Rectal smooth muscle tissue (tissue), 1 donor: ENCODE data around the gene STK33.

ENCODE experiments used
- H3K27ac ChIP-seq: one replicate; pipeline ENCODE4 v1.7.0; 2013; ENCODE audit warnings: low read depth, low read length, inconsistent platforms
- H3K27me3 ChIP-seq: one replicate; pipeline ENCODE4 v1.7.0; 2013; ENCODE audit warnings: low read length; ENCODE audit not compliant: control insufficient read depth, insufficient read depth
- H3K36me3 ChIP-seq: one replicate; pipeline ENCODE4 v1.7.0; 2013; ENCODE audit warnings: low read length; ENCODE audit not compliant: control insufficient read depth, insufficient read depth
- H3K4me1 ChIP-seq: one replicate; pipeline ENCODE4 v1.7.0; 2013; ENCODE audit warnings: low read length; ENCODE audit not compliant: control insufficient read depth, insufficient read depth
- H3K4me3 ChIP-seq: one replicate; pipeline ENCODE4 v1.7.0; 2013; ENCODE audit warnings: low read length
- H3K9ac ChIP-seq: one replicate; pipeline ENCODE4 v1.7.0; 2013; ENCODE audit warnings: low read length

Gene STK33

DNA sequence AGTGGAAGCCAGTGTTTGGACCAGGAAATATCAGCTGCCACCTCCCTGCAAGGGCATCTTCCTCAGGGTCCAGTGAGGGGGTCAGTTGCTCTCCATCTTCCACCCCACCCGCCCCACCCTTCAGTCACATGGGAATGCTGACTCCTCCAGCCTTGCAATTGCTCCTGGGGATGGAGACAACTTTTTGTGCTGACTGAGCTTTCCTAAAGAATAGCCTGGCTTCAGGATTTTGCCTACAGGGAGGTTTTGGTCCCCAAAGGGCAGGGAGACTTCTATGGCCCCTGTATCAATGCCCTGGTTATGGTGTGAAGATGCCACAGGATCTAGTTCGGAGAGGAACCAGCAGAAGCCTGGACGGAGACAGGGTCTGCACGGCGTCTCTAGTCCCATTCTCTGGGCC, 206.3 kb downstream of the STK33 start:
- no peak overlapping the region for H3K9ac ChIP-seq

DNA sequence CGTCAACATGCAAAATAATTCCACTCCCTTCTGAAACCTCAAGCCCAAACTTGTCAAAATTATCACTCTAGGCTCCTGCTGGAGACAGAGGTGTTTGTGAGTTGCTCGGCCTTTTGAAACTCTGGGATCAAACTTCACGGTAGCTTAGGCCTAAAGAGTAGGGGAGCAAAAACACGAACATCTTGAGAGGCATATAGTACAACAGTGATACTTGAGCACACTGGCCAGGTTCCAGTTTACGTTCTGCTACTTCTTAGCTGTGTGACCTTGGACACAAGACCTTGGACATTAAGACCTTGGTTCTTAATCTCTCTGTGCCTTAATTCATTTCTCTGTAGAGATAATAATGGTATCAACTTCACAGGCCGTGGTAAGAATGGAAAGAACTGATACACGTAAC, 206.9 kb downstream of the STK33 start:
- Histone ChIP-seq H3K36me3 (no peaks in the 10 kb centered on the region), H3K4me3 (no peak overlapping the region), H3K9ac (no peak overlapping the region), H3K27me3 (no peaks in the 10 kb centered on the region), H3K4me1 (peaks cover 6% of the 10 kb centered on the region), H3K27ac (no peak overlapping the region)

More for the DNA sequence above, 206.3 kb downstream of the STK33 start:
- Histone ChIP-seq H3K27ac (no peak overlapping the region), H3K27me3 (no peaks in the 10 kb centered on the region), H3K4me1 (peaks cover 6% of the 10 kb centered on the region), H3K36me3 (no peaks in the 10 kb centered on the region), H3K4me3 (no peak overlapping the region)

DNA sequence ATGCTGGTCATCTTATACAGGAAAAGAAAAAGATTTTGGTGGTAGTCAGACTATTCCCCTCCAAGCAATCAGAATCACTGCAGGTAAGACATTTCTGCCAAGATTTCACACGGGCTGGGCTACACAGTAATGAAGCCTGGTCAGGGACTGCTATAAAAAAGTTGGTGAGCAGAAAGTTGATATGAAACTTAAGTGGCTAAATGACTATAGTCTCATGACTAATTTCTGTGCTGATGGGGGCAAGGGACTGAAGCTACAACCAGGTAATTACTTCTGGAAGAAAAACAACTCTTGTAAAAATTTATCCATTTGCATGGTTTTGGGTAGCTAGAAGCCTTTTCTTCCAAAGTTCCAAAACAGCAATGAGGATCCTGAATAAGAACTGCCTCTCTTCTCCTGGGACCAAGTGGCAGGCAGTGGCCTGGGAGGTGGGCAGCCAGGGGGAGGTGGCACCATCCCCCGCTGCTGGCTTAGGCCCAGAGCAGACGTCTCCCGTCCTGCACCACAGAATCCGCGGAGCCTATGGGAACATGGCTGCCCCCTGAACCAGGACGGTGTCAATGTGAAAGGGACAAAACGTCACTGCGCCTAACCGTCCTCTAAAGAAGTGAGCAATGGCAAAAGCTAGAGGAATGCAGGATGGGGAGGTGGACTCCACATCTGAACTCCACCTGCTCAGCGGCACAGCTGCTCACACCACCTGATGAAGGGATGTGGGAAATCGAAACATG, 207.7 kb downstream of the STK33 start:
- H3K9ac ChIP-seq = no peak overlapping the region
- peaks cover 6% of the 10 kb centered on the region for H3K4me1 ChIP-seq
- no peaks in the 10 kb centered on the region for H3K36me3 ChIP-seq
- no peak overlapping the region for H3K4me3 ChIP-seq
- H3K27me3 ChIP-seq = no peaks in the 10 kb centered on the region
- no peak overlapping the region for H3K27ac ChIP-seq

DNA sequence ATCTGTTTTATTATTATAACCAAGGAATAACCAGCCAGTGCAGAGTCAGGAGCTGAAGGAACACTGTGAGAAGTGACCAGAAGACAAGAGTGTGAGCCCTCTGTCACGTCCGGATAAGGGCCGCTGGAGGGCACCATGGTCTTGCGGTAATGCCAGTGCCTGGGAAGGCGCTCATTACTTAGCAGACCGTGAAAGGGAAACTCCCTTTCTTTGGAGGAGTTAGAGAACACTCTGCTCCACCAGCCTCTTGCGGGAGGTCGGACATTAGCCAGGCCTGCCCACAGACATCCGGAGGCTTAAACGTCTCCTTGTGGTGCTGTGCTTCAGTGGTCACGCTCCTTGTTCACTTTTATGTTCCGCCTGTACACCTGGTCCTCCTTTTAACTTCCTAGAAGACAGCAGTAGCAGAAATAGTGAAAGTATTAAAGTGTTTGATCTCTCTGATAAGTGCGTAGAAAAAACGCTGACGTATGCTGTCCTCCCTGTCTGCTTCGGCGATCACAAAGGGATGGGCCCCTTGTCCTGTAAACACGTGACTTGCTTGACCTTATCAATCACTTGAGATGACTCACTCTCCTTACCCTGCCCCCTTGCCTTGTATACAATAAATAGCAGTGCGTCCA, 209.7 kb downstream of the STK33 start:
- H3K36me3 ChIP-seq = no peaks in the 10 kb centered on the region
- peak overlapping the region; percentile 6 for H3K27ac ChIP-seq
- no peaks in the 10 kb centered on the region for H3K27me3 ChIP-seq
- H3K4me1 ChIP-seq = peaks cover 6% of the 10 kb centered on the region
- H3K9ac ChIP-seq = no peak overlapping the region
- H3K4me3 ChIP-seq = no peak overlapping the region

DNA sequence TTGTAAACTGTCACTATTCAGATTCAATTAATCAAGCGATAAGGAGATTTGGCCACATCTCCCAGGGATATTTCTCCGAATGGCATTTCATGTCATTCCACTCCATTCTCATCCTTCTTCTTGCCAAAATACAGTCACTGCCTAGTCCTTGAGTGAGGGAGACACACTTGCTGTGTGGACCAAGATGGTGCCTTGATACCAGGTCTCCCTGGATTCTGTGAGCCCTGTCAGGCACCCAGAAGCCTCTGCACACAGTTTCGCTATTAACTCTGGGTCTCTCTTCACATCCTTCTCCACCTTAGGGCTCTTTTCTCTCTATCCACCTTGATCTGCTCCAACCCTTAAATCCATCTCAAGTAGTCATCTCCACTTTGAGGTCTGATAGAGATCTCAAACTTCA, 210.4 kb downstream of the STK33 start:
- Histone ChIP-seq H3K27ac (no peak overlapping the region), H3K36me3 (no peaks in the 10 kb centered on the region), H3K9ac (no peak overlapping the region), H3K4me3 (no peak overlapping the region), H3K27me3 (no peaks in the 10 kb centered on the region), H3K4me1 (no peaks in the 10 kb centered on the region)

- H3K27me3 ChIP-seq = no peaks in the 10 kb centered on the region
- H3K27ac ChIP-seq = no peak overlapping the region
- no peak overlapping the region for H3K9ac ChIP-seq
- H3K4me1 ChIP-seq = no peaks in the 10 kb centered on the region
- no peaks in the 10 kb centered on the region for H3K36me3 ChIP-seq
- no peak overlapping the region for H3K4me3 ChIP-seq
Observed at GRCh38 chr11:8383227-8383626, 210.8 kb downstream of the STK33 start.

DNA sequence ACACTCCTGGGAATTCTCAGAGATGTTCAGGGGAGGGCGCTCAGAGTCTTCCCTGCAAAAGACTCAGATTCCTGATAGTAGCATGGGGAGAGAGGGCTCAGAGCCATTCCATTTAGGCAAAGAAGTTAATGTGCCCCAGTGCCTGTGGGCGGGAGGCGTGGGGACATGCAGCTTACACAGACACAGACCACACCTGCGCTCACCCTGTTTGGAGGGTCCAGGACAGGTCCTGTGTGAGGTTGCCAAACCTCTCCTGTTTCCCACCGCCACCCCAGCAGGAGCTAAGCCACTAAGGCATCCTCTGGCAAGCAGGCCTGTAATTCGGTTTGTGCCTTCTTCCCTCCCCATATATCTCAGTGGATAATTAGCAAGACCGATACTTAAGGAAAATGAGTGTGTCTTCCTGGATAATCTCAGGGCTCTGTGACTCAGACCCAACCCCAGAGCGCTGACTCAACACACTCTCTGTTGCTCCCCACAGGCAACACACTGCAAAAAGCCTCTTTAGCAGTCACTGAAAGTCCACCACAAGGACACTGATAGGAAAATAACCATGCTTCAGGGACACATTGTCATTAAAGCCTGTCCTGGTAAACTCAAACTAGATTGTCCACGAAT, 211.5 kb downstream of the STK33 start:
- Histone ChIP-seq H3K4me3 (no peak overlapping the region), H3K36me3 (no peaks in the 10 kb centered on the region), H3K27ac (no peak overlapping the region), H3K27me3 (no peaks in the 10 kb centered on the region), H3K9ac (no peak overlapping the region), H3K4me1 (no peaks in the 10 kb centered on the region)

DNA sequence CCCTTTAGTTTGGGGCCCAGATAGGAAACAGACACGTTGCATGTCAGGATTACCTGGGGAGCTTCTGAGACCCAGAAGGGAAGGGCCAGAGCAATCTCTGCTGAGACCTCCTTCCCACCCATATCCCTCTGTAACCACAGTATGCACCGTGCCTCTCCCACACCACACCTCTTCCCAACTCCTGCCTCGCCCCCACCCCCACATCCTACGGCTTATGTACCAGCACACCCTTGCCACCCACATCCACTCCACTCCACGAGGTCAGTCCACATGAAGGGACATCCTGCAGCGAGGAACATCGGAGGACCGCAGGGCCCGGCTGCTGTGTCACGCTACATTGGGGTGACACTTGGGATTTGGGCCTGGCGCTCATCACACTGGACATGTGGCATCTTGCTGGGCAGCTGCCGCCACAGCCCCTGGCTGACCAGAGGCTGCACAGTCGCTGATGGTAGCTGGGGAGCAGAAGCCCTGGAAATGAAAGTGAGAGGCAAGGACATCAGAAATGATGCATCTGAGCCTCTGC, 212.1 kb downstream of the STK33 start:
- Histone ChIP-seq H3K36me3 (no peaks in the 10 kb centered on the region), H3K4me1 (no peaks in the 10 kb centered on the region), H3K9ac (no peak overlapping the region), H3K27me3 (no peaks in the 10 kb centered on the region), H3K4me3 (no peak overlapping the region), H3K27ac (no peak overlapping the region)

- H3K36me3 ChIP-seq = no peaks in the 10 kb centered on the region
- no peak overlapping the region for H3K9ac ChIP-seq
- no peak overlapping the region for H3K27ac ChIP-seq
- H3K4me3 ChIP-seq = no peak overlapping the region
- H3K4me1 ChIP-seq = no peaks in the 10 kb centered on the region
- H3K27me3 ChIP-seq = no peaks in the 10 kb centered on the region
Observed at GRCh38 chr11:8381343-8381742, 212.7 kb downstream of the STK33 start.

DNA sequence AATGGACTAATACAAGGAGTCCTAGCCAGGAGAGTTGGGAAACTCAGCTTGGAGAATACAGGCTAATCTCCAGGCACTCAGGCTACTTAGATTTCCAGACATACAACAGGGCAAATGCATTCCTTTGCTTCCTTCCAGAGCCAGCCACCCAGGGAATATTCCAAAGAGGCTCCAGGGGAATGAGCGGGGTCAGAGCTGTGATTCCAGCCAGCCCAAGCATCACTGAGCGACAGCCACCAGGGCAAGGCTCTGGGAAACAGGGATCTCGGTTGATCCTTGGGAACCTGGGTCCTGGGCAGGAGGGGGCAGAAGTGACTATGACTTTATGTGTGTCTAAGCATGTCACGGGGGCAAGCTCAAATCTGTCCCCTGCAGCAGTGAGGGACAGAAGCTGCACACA, 218.1 kb downstream of the STK33 start:
- H3K36me3 ChIP-seq = no peaks in the 10 kb centered on the region

GRCh38 chr11:8375460-8375859, 218.6 kb downstream of the STK33 start:
- Histone ChIP-seq H3K36me3 (no peaks in the 10 kb centered on the region), H3K4me1 (no peaks in the 10 kb centered on the region), H3K27ac (no peak overlapping the region), H3K9ac (no peak overlapping the region), H3K27me3 (no peaks in the 10 kb centered on the region), H3K4me3 (no peak overlapping the region)

More for the DNA sequence above, 218.1 kb downstream of the STK33 start:
- Histone ChIP-seq H3K27me3 (no peaks in the 10 kb centered on the region), H3K9ac (no peak overlapping the region), H3K27ac (no peak overlapping the region), H3K4me3 (no peak overlapping the region), H3K4me1 (no peaks in the 10 kb centered on the region)

DNA sequence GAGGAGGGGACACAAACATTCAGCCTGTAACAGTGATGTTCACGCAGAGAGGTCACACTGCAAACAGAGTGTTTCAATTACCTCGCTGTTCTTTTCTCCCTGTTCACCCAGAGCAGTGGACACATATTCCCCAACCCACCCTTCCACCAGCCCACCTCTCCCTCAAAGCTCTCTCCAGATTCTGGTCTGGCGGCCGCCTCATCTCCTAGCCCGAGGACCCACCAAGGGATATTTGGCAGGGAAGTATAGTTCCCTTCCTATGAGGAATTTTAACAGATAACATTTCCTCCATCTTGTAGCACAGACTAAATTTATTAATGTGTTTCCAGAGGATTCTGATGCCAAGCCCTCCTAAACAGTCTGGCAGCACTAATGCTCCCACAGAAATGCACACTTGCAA, 219.3 kb downstream of the STK33 start:
- no peak overlapping the region for H3K27ac ChIP-seq
- H3K4me1 ChIP-seq = no peaks in the 10 kb centered on the region
- no peaks in the 10 kb centered on the region for H3K27me3 ChIP-seq

More for the DNA sequence above, 219.3 kb downstream of the STK33 start:
- no peak overlapping the region for H3K4me3 ChIP-seq
- no peaks in the 10 kb centered on the region for H3K36me3 ChIP-seq
- H3K9ac ChIP-seq = no peak overlapping the region
